Activated CD4-positive, CD25-positive, alpha-beta regulatory T cell treated with anti-CD3 and anti-CD28 coated beads, Interleukin-2, amount 50 U/mL, for 72 hours (primary cell): ENCODE data around the gene MAD1L1.

ENCODE experiments used
- DNase-seq: peaks from one replicate; pipeline ENCODE4 v3.0.0; 2021

MAD1L1 gene

GRCh38 chr7:1898628-1899185 lies 334.0 kb downstream of the MAD1L1 start:
- DNase-seq: no peak

DNA sequence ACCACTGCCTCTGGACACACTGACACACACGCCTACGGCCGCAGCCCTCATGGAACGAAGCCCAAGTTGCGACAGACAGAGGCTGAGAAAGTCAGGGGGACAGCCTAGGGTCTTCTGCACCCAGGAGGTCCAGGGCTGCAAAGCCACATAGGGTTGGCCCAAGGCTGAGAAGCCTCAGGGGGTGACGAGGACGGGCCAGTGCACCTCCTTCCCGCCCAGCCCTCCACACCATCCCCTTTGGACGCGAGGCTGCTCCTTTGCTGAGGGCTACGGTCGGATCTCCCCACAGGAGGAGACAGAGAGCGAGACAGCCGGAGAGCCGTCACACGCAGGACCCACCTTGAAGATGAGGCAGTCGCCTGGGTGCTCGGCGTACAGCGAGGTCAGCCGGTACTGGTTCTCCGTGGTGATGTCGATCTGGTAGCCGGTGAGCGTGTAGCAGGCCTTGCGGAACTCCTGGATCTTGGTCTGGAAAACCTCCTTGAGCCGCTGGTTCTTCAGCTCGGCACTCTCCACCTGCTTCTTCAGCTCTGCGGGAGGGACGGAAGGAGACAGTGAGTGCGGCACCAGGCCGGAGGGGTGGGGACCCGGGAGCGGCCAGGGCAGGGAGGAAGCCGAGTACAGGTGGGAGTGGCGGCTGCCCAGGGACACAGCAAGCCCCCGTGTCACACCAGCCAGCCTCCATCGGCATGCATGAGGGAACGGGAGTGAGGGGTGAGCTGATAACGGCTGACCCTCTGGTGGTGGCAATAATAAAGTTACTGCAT lies 334.7 kb downstream of the MAD1L1 start:
- DNase-seq: no peak

GRCh38 chr7:1897076-1897860 lies 335.5 kb downstream of the MAD1L1 start:
- DNase-seq: no peak

- no peak for DNase-seq
Observed at GRCh38 chr7:1895664-1896515, 336.9 kb downstream of the MAD1L1 start.

DNA sequence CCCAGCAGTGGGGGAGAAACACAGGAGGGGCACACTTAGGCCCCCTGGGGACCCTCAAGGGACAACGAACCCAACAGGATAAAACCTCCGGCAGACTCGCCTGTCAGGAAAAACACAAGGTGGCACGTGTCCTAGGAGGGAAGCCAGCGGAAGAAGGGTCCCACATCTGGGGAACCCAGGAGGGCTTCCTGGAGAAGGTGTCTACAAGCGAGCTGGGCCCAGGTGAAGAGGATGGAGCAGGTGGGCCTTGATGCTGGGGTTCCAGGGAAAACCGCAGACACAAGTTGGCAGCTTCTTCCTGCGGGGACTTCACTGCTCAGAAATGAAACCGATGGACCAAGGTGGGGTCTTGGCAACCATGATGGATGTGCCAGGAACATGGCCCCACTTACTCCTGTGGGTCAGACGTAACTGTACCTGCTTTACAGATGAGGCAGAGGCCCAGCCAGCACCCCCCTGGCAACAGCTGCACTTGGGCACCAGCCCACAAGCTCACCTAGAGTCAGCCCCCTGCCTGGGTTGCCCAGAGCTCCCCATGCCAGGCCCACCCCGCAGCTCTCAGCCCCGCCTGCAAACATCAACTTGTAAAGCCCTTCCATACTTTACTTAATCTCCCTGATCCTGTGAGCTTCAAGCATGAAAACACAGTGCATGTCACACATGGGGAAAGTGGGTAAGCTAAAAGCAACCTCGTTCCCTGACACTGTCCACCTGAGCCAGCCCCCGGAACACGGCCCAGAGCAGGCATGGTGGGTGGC lies 337.7 kb downstream of the MAD1L1 start:
- no peak for DNase-seq

DNA sequence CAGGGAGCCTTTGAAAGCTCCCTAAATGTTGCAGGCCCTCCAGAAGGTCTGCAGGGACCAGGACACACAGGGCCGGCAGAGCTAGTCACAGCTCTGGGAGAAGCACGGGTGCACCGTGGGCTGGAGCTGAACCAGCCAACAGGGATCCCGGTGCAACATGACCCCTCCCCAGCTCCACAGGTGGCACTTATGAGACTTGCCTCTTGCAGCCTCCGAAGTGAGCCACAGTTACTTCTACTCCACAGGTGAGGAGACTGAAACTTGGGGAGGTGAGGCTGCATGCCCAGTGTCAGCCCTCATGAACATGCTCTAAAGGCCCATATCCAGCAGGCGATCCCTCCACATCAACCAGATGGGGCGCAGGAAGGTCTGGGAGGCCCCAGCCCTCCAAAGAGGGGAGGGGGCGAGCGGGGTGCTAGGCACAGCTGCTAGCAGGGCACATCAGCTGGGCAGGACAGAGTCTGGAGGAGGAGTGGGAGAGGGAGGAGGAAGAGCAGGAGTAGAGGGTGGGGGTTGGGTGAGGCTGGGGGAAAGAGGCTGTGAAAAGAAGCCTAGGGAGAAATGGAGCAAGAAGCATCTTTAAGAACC lies 338.3 kb downstream of the MAD1L1 start:
- DNase-seq: no peak

- no peak for DNase-seq
Observed at GRCh38 chr7:1893451-1893850, 339.3 kb downstream of the MAD1L1 start.

DNA sequence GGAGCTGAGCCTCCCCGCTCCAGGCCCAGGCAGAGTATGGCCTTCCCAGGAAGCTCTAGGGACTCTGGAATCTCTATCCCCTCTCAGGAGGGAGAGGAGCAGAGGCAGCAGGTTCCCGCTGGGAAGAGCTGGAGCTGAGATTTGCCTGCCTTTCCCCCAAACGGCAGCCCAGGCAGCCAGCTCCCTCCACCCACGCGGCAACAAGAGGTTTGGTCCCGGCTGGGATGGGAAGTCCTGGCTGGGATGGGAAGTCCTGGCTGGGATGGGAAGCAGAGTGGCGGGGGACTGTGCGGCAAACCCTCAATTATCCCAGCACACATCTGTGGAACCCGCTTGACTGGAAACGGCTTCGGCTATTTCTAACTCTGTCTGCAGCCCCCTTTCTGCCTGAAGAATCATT lies 339.7 kb downstream of the MAD1L1 start:
- no peak for DNase-seq

GRCh38 chr7:1892011-1892965 lies 340.5 kb downstream of the MAD1L1 start:
- DNase-seq: no peak

- DNase-seq: no peak
Observed at GRCh38 chr7:1890289-1891235, 342.2 kb downstream of the MAD1L1 start.

- no peak for DNase-seq
Observed at GRCh38 chr7:1889556-1890181, 343.1 kb downstream of the MAD1L1 start.

GRCh38 chr7:1889091-1889490 lies 343.7 kb downstream of the MAD1L1 start:
- DNase-seq: no peak

DNA sequence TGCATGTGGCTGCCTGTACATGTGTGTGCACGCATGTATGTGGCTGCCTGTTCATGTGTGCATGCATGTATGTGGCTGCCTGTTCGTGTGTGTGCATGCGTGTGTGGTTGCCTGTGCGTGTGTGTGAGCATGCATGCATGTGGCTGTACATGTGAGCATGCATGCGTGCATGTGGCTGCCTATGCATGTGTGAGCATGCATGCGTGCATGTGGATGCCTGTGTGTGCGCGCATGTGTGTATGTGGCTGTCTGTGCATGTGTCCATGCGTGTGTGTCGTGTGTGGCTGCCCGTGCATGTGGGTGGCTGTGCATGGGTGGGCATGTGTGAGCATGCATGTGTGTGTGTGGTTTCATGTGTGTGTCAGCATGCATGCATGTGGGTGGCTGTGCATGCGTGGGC lies 344.3 kb downstream of the MAD1L1 start:
- DNase-seq: no peak

DNA sequence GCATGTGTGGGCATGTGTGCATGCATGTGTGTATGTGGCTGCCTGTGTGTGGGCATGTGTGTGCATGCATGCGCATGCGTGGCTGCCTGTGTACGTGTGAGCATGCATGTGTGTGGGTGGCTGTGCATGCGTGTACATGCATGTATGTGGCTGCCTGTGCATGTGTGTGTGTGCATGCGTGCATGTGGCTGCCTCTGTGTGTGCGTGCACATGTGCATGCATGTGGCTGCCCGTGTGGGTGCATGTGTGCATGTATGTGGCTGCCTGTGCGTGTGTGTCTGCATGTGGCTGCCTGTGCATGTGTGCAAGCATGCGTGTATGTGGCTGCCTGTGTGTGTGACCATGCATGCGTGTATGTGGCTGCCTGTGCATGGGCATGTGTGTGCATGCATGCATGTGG lies 345.5 kb downstream of the MAD1L1 start:
- DNase-seq: no peak

GRCh38 chr7:1886361-1887064 lies 346.2 kb downstream of the MAD1L1 start:
- DNase-seq: no peak

- no peak for DNase-seq
Observed at GRCh38 chr7:1885465-1886226, 347.1 kb downstream of the MAD1L1 start.

- DNase-seq: no peak
Observed at GRCh38 chr7:1884583-1885350, 348.0 kb downstream of the MAD1L1 start.
